Activated CD8-positive, alpha-beta memory T cell treated with anti-CD3 and anti-CD28 coated beads for 1 hour (primary cell): ENCODE measurements around the gene WDR18.

Experiments used
- DNase-seq, 2 donors: peaks; one replicate each; pipeline ENCODE4 v3.0.0-alpha.2; 2020; ENCODE audit warnings: low read depth in 1 of 2; ENCODE audit errors: extremely low read depth in 1 of 2

The WDR18 gene

GRCh38 chr19:1006711-1007398 is 22.7 kb downstream of the WDR18 start:
- no peak for DNase-seq

GRCh38 chr19:1007399-1008251 is 23.5 kb downstream of the WDR18 start:
- DNase-seq, result no peak

GRCh38 chr19:1008268-1009040 is 24.3 kb downstream of the WDR18 start:
- no peak for DNase-seq

GRCh38 chr19:1009041-1009980 is 25.2 kb downstream of the WDR18 start:
- no peak for DNase-seq

- DNase-seq, result no peak
These were observed 25.9 kb downstream of the WDR18 start for GRCh38 chr19:1009981-1010538.

GRCh38 chr19:1010586-1011510 is 26.7 kb downstream of the WDR18 start:
- DNase-seq, result no peak

- no peak for DNase-seq
These were observed 27.7 kb downstream of the WDR18 start for GRCh38 chr19:1011831-1012333.

GRCh38 chr19:1012334-1012733 is 28.2 kb downstream of the WDR18 start:
- no peak for DNase-seq

GRCh38 chr19:1013218-1013617 is 29.1 kb downstream of the WDR18 start:
- DNase-seq, result no peak

- no peak for DNase-seq
These were observed 30.3 kb downstream of the WDR18 start for GRCh38 chr19:1014161-1015060.

GRCh38 chr19:1015061-1015781 is 31.1 kb downstream of the WDR18 start:
- DNase-seq, result no peak

GRCh38 chr19:1015782-1016646 is 31.9 kb downstream of the WDR18 start:
- no peak for DNase-seq

GRCh38 chr19:1016647-1017114 is 32.5 kb downstream of the WDR18 start:
- no peak for DNase-seq

- DNase-seq, result no peak
These were observed 33.2 kb downstream of the WDR18 start for GRCh38 chr19:1017115-1017905.

GRCh38 chr19:1017906-1018305 is 33.8 kb downstream of the WDR18 start:
- DNase-seq, result no peak
